OCI-LY7 (cell line): ENCODE results near the gene ANO1. TPM values are rescaled to one million over a fixed set of nuclear protein-coding genes. Genes with fewer than 3 reads are reported as not detected.

ENCODE experiments used
- Bru-seq: library from RNA; stranded (reverse); fragments of 400-500 nt; gene quantifications from one replicate; lab custom pipeline; 2021; lab: Mats Ljungman, UMichigan
- BruChase-seq, 2 experiments: library from RNA; stranded (reverse); fragments of 400-500 nt; gene quantifications; one replicate each; lab custom pipeline; 2021; lab: Mats Ljungman, UMichigan
- BruUV-seq: library from RNA; stranded (reverse); fragments of 400-500 nt; replicated peaks from 2 replicates; lab custom pipeline; 2021; lab: Mats Ljungman, UMichigan
- CTCF ChIA-PET: fragments of 300-600 bp; sonication (Branson Sonifier 250); formaldehyde crosslinking; loops from one replicate; lab custom pipeline; 2022; ENCODE audit warnings: antibody characterized with exemption; ENCODE audit not compliant: unreplicated experiment; lab: Charles Lee
- POLR2A ChIA-PET: fragments of 300-600 bp; sonication (Branson Sonifier 250); formaldehyde crosslinking; loops from one replicate; lab custom pipeline; 2022; ENCODE audit warnings: antibody characterized with exemption; lab: Charles Lee
- DNase-seq: peaks from one replicate; pipeline ENCODE4 v3.0.0-alpha.2; 2015; ENCODE audit warnings: low spot score
- H2AFZ ChIP-seq: fragments of 200-600 bp; sonication (generic), shearing (Covaris generic); 2 replicates; pipeline ENCODE4 v1.6.1; 2014; ENCODE audit warnings: mild to moderate bottlenecking, antibody characterized with exemption, low read length, moderate library complexity
- H3K27ac ChIP-seq: fragments of 200-600 bp; sonication (generic); 2 replicates; pipeline ENCODE4 v1.5.1; 2014; ENCODE audit warnings: mixed run types, low read depth, mild to moderate bottlenecking, moderate library complexity, low read length, inconsistent platforms; ENCODE audit not compliant: poor library complexity, severe bottlenecking
- H3K36me3 ChIP-seq: fragments of 200-600 bp; sonication (generic); 2 replicates; pipeline ENCODE4 v1.6.1; 2014; ENCODE audit warnings: mild to moderate bottlenecking, antibody characterized with exemption, low read length, moderate library complexity, mixed read lengths; ENCODE audit not compliant: insufficient read depth
- H3K4me1 ChIP-seq: fragments of 200-600 bp; sonication (generic); 2 replicates; pipeline ENCODE4 v1.5.1; 2014; ENCODE audit warnings: mild to moderate bottlenecking, low read length; ENCODE audit not compliant: insufficient read depth, poor library complexity, severe bottlenecking
- H3K4me2 ChIP-seq: fragments of 200-600 bp; sonication (generic); 2 replicates; pipeline ENCODE4 v1.6.1; 2014; ENCODE audit warnings: mild to moderate bottlenecking, low read length
- H3K4me3 ChIP-seq: fragments of 200-600 bp; sonication (generic); 2 replicates; pipeline ENCODE4 v1.5.1; 2014; ENCODE audit warnings: mild to moderate bottlenecking, low read depth, low read length; ENCODE audit not compliant: poor library complexity, severe bottlenecking
- H3K79me2 ChIP-seq: fragments of 200-600 bp; sonication (generic); 2 replicates; pipeline ENCODE4 v1.6.1; 2016; ENCODE audit warnings: low read depth, mild to moderate bottlenecking, low read length, moderate library complexity, mixed read lengths; ENCODE audit not compliant: insufficient read depth
- H3K9me2 ChIP-seq: fragments of 200-600 bp; sonication (generic); 2 replicates; pipeline ENCODE4 v1.6.1; 2016; ENCODE audit warnings: mild to moderate bottlenecking, low read length, mixed read lengths; ENCODE audit not compliant: insufficient read depth
- H3K9me3 ChIP-seq: fragments of 200-600 bp; sonication (generic); 2 replicates; pipeline ENCODE4 v1.6.1; 2014; ENCODE audit warnings: mild to moderate bottlenecking, mixed run types, low read length, mixed read lengths
- H4K20me1 ChIP-seq: fragments of 200-600 bp; sonication (generic); 2 replicates; pipeline ENCODE4 v1.6.1; 2014; ENCODE audit warnings: mild to moderate bottlenecking, antibody characterized with exemption, low read length, moderate library complexity, mixed read lengths; ENCODE audit not compliant: insufficient read depth
- CTCF ChIP-seq: fragments of 200-600 bp; sonication (generic); conservative IDR thresholded peaks from 2 replicates; pipeline ENCODE4 v1.5.1; 2014; ENCODE audit warnings: mild to moderate bottlenecking, antibody characterized with exemption, low read length, moderate library complexity, mixed read lengths
- EZH2phosphoT487 ChIP-seq: fragments of 200-600 bp; sonication (generic); IDR thresholded peaks from 2 replicates; pipeline ENCODE4 v1.6.1; 2018; ENCODE audit warnings: low read depth, borderline replicate concordance, mild to moderate bottlenecking, mixed run types, antibody characterized with exemption, low read length, moderate library complexity, mixed read lengths
- intact Hi-C: fragments of 100-400 bp; cut with micrococcal nuclease; formaldehyde crosslinking; loops from one replicate; pipeline ENCODE4 v1.10.0; 2022; ENCODE audit not compliant: unreplicated experiment
- long read RNA-seq: library from polyadenylated mRNA; stranded (forward); transcript quantifications from one replicate; pipeline ENCODE4 v2.0.0, GENCODE V29; 2022
- total RNA-seq, 2 experiments: library from RNA; depleted of rRNA in 1 of 2; stranded (reverse); fragments of >200 nt in 1 of 2; shearing (Covaris generic) in 1 of 2; gene quantifications; 2 replicates each; pipeline ENCODE4 v1.2.3, GENCODE V29; 2014 to 2022

The ANO1 gene
- total RNA-seq (2014; rRNA removed; shearing (Covaris generic)) (not detected in 2 replicates), total RNA-seq (2022) (not detected in 2 replicates), Bru-seq, nascent RNA (percentile 2 among the genes with signal in this experiment), BruChase-seq, experiment 1, labeled RNA remaining after a 6-hour chase (percentile 3 among the genes with signal in this experiment), BruChase-seq, experiment 2, labeled RNA remaining after a 2-hour chase (percentile 8 among the genes with signal in this experiment)
- long read RNA-seq: 0 reads

GRCh38 chr11:70078095-70078780 is at the start of gene ANO1:
Gene ANO1, plus strand, starts transcription at chr11:70078317. Its CDS starts 290 bp downstream, at chr11:70078607.
- no peaks in the 10 kb centered on the region for H3K79me2 ChIP-seq
- H3K4me2 ChIP-seq: no peak within 1 kb of the TSS
- no peaks in the 10 kb centered on the region for H3K4me1 ChIP-seq
- intact Hi-C loops: no loop called here
- H3K4me3 ChIP-seq: no peak within 1 kb of the TSS
- ChIA-PET POLR2A (no interaction called here), CTCF (no interaction called here)
- no peak within 1 kb of the TSS for H3K27ac ChIP-seq
- no peaks in the 10 kb centered on the region for H4K20me1 ChIP-seq
- no TSS peak for BruUV-seq
- H3K36me3 ChIP-seq: no peaks in the 10 kb centered on the region
- H3K9me3 ChIP-seq: no peaks in the 10 kb centered on the region
- no peak for DNase-seq
- TF ChIP-seq EZH2phosphoT487 (no peak), CTCF (no peak)
- H3K9me2 ChIP-seq: no peaks in the 10 kb centered on the region
- H2AFZ ChIP-seq: no peak within 1 kb of the TSS

DNA sequence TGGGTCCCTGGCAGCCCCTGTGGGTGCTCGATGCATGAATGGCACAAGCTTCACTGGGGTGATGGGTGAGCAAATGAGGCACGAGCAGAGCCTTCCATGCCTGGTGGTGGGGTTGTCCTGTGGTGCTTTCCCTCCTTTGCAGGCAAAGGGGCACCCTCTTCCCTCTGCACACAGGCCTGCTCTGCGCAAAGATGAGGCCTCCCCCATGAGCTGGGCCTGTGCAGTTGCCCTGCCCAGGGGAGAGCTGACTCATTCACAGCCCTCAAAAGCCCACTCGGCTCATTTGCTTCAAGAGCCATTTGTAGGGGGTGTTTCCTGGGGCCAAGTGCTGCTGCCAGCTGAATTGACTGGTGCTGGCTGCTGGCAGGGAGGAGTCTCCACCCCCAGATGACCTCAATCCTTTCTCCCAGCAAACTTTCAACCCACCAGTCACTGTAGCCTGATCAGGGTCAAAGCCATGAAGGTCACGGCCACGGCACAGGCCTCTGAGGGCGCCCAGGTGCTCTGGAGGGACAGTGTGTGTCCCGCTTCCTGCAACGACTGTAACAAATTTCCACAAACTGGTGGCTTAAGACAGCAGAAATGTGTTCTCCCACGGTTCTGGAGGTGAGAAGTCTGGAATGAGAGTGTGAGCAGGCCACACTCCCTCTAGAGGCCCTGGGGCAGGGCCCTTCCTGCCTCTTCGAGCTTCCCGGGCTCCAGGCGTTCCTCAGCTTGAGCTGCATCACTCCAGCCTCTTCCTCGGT is 48.8 kb upstream of the ANO1 start:
- Histone ChIP-seq H3K4me2 (no peak overlapping the region), H3K27ac (no peak overlapping the region), H4K20me1 (no peaks in the 10 kb centered on the region), H3K36me3 (no peaks in the 10 kb centered on the region), H2AFZ (no peak overlapping the region), H3K9me2 (no peaks in the 10 kb centered on the region), H3K9me3 (no peaks in the 10 kb centered on the region), H3K79me2 (no peaks in the 10 kb centered on the region), H3K4me3 (no peak overlapping the region), H3K4me1 (no peaks in the 10 kb centered on the region)
- intact Hi-C loops: no loop called here
- BruUV-seq: no TSS peak
- ChIA-PET POLR2A (no interaction called here), CTCF (no interaction called here)
- no peak for DNase-seq
- TF ChIP-seq CTCF (no peak), EZH2phosphoT487 (no peak)
